ENCODE data around the gene TMEM120A. TPM values are rescaled to one million over a fixed set of nuclear protein-coding genes. Genes with fewer than 3 reads are reported as not detected.
"Not testable (repeated sequence)": the region's sequence is repeated elsewhere in the genome, so short reads cannot be mapped to it uniquely, and the experiment has no call there.

TMEM120A gene
- total RNA-seq, 2 experiments from 2014 or later, result 12.4 to 22.1 TPM

DNA sequence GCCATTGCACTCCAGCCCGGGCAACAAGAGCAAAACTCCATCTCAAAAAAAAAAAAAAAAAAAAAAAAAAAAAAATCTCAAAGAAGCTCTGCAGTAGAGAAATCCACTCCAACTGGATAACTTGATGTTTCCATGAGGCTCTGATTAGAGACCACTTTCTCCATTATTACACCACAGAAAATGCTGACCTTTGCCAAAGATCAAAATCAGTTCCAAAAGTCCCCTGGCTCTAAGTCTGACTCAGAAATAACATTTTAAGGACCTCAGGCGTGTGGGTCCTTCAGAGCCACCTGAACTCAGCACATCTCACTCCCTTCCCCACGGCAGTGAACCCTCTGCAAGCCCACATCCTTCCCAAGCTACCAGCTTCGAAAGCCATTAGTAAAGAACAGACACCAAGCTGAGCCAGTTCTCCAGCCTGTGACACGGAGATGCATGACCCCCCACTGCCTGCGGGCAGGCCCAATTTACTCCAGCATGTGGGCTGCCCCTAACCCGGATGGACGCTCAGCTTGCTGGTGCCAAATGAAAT, 13.8 kb upstream of the TMEM120A start:
- H4K20me1 ChIP-seq (ENCODE audit: insufficient read depth, low read length), result no peaks in the 10 kb centered on the region
- TF ChIP-seq, protein P1, sequence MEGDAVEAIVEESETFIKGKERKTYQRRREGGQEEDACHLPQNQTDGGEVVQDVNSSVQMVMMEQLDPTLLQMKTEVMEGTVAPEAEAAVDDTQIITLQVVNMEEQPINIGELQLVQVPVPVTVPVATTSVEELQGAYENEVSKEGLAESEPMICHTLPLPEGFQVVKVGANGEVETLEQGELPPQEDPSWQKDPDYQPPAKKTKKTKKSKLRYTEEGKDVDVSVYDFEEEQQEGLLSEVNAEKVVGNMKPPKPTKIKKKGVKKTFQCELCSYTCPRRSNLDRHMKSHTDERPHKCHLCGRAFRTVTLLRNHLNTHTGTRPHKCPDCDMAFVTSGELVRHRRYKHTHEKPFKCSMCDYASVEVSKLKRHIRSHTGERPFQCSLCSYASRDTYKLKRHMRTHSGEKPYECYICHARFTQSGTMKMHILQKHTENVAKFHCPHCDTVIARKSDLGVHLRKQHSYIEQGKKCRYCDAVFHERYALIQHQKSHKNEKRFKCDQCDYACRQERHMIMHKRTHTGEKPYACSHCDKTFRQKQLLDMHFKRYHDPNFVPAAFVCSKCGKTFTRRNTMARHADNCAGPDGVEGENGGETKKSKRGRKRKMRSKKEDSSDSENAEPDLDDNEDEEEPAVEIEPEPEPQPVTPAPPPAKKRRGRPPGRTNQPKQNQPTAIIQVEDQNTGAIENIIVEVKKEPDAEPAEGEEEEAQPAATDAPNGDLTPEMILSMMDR (conservative IDR thresholded peaks at IDR 0.05; ENCODE audit: low read length), result no peak
- no peak for TF ChIP-seq EZH2phosphoT487 (IDR thresholded peaks at IDR 0.05; ENCODE audit: borderline replicate concordance, low read depth, low read length)
- no peak overlapping the region for H3K4me2 ChIP-seq (ENCODE audit: low read length)
- no peaks in the 10 kb centered on the region for H3K9me2 ChIP-seq (ENCODE audit: insufficient read depth, low read length)
- ChIA-PET POLR2A (interaction anchor here (0.6 to 0.7 kb wide), 2 partner anchors 22 to 157 kb away, joined by 3 to 5 read pairs; no protein-coding TSS in a partner anchor), CTCF (ENCODE audit: unreplicated experiment) (no interaction called here)
- no TSS peak for BruUV-seq (replicated peaks)
- H3K4me1 ChIP-seq (ENCODE audit: insufficient read depth, low read length, poor library complexity, severe bottlenecking), result peaks cover 12% of the 10 kb centered on the region
- no peaks in the 10 kb centered on the region for H3K9me3 ChIP-seq (ENCODE audit: low read length)
- H3K4me3 ChIP-seq (ENCODE audit: low read depth, low read length, poor library complexity, severe bottlenecking), result no peak overlapping the region
- H3K79me2 ChIP-seq (ENCODE audit: insufficient read depth, low read depth, low read length), result no peaks in the 10 kb centered on the region
- no peak overlapping the region for H3K27ac ChIP-seq (ENCODE audit: low read depth, low read length, poor library complexity, severe bottlenecking)
- DNase-seq (ENCODE audit: low spot score), result no peak
- intact Hi-C loops (cut with micrococcal nuclease; ENCODE audit: unreplicated experiment), result no loop called here
- H2AFZ ChIP-seq (ENCODE audit: low read length), result no peak overlapping the region
- peaks cover 11% of the 10 kb centered on the region; the same call in 1 of the 2 replicates for H3K36me3 ChIP-seq (ENCODE audit: insufficient read depth, low read length)

DNA sequence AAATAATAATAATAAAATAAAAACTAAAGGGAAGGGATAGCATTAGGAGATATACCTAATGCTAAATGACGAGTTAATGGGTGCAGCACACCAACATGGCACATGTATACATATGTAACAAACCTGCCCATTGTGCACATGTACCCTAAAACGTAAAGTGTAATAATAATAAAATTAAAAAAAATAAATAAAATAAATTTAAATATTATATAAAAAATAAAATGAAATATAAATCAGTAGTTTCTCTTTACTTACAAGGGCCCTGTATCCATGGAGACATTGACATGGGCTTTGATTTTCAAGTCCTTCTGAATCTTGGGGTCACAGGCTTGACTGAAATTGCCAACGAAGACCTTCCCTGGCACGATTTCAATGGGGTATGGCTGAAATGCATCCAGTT, 10.6 kb upstream of the TMEM120A start:
- H3K79me2 ChIP-seq (ENCODE audit: insufficient read depth, low read depth, low read length); intact Hi-C loops (cut with micrococcal nuclease; ENCODE audit: unreplicated experiment); H3K4me1 ChIP-seq (ENCODE audit: insufficient read depth, low read length, poor library complexity, severe bottlenecking); H3K9me2 ChIP-seq (ENCODE audit: insufficient read depth, low read length); DNase-seq (ENCODE audit: low spot score); H3K9me3 ChIP-seq (ENCODE audit: low read length); BruUV-seq (replicated peaks); CTCF ChIA-PET (ENCODE audit: unreplicated experiment); H3K4me2 ChIP-seq (ENCODE audit: low read length); H4K20me1 ChIP-seq (ENCODE audit: insufficient read depth, low read length); H3K4me3 ChIP-seq (ENCODE audit: low read depth, low read length, poor library complexity, severe bottlenecking); H3K27ac ChIP-seq (ENCODE audit: low read depth, low read length, poor library complexity, severe bottlenecking); H2AFZ ChIP-seq (ENCODE audit: low read length); POLR2A ChIA-PET: not testable (repeated sequence)
- H3K36me3 ChIP-seq (ENCODE audit: insufficient read depth, low read length), result peaks cover 21% of the 10 kb centered on the region

DNA sequence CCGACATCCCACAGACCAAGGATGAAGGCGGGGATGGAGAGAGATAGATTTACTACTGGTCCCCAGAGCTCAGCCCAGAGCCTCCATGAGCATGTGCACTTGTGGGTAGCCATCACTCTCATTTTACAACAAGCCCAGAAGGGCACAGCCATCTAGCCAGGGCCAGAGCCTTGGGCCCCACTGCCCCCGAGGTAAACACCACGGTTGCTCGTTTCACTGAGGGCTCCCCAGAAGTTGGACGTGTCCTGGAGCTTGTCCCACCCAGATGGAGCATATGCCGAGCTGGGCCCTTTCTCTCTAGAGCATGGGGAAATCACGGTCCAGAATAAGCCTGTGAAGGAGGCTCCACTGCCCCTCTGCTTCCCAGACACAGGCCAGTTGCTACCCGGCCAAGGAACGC, 9.0 kb upstream of the TMEM120A start:
- Histone ChIP-seq H3K36me3 (ENCODE audit: insufficient read depth, low read length) (peaks cover 21% of the 10 kb centered on the region), H3K4me1 (ENCODE audit: insufficient read depth, low read length, poor library complexity, severe bottlenecking) (no peaks in the 10 kb centered on the region), H3K9me2 (ENCODE audit: insufficient read depth, low read length) (no peaks in the 10 kb centered on the region), H2AFZ (ENCODE audit: low read length) (no peak overlapping the region), H3K27ac (ENCODE audit: low read depth, low read length, poor library complexity, severe bottlenecking) (no peak overlapping the region), H3K9me3 (ENCODE audit: low read length) (no peaks in the 10 kb centered on the region), H3K79me2 (ENCODE audit: insufficient read depth, low read depth, low read length) (no peaks in the 10 kb centered on the region), H3K4me3 (ENCODE audit: low read depth, low read length, poor library complexity, severe bottlenecking) (no peak overlapping the region), H4K20me1 (ENCODE audit: insufficient read depth, low read length) (no peaks in the 10 kb centered on the region), H3K4me2 (ENCODE audit: low read length) (no peak overlapping the region)
- ChIA-PET CTCF (ENCODE audit: unreplicated experiment) (no interaction called here), POLR2A (no interaction called here)
- no TSS peak for BruUV-seq (replicated peaks)
- no peak for TF ChIP-seq EZH2phosphoT487 (IDR thresholded peaks at IDR 0.05; ENCODE audit: borderline replicate concordance, low read depth, low read length)
- TF ChIP-seq, protein P1 (conservative IDR thresholded peaks at IDR 0.05; ENCODE audit: low read length), result no peak
- intact Hi-C loops (cut with micrococcal nuclease; ENCODE audit: unreplicated experiment), result no loop called here
- no peak for DNase-seq (ENCODE audit: low spot score)

Data from OCI-LY7 (cell line).